ENCODE data around the gene PARD3. TPM values are rescaled to one million over a fixed set of nuclear protein-coding genes. Genes with fewer than 3 reads are reported as not detected.

Gene PARD3
- total RNA-seq, 3 donors from 2014 or later, result 39.5 to 87.9 (median 47.0) TPM

GRCh38 chr10:34670081-34670480 lies 145.0 kb downstream of the PARD3 start:
- Histone ChIP-seq H3K36me3 (ENCODE audit: low read depth) (no peaks in the 10 kb centered on the region), H3K9me3 (no peaks in the 10 kb centered on the region), H3K4me1 (ENCODE audit: low read depth) (peaks cover 3% of the 10 kb centered on the region), H3K4me3 (no peak overlapping the region)
- TF ChIP-seq, protein P1, sequence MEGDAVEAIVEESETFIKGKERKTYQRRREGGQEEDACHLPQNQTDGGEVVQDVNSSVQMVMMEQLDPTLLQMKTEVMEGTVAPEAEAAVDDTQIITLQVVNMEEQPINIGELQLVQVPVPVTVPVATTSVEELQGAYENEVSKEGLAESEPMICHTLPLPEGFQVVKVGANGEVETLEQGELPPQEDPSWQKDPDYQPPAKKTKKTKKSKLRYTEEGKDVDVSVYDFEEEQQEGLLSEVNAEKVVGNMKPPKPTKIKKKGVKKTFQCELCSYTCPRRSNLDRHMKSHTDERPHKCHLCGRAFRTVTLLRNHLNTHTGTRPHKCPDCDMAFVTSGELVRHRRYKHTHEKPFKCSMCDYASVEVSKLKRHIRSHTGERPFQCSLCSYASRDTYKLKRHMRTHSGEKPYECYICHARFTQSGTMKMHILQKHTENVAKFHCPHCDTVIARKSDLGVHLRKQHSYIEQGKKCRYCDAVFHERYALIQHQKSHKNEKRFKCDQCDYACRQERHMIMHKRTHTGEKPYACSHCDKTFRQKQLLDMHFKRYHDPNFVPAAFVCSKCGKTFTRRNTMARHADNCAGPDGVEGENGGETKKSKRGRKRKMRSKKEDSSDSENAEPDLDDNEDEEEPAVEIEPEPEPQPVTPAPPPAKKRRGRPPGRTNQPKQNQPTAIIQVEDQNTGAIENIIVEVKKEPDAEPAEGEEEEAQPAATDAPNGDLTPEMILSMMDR (IDR thresholded peaks at IDR 0.05), result no peak
- no peak for ATAC-seq
- intact Hi-C loops (cut with DNase I, micrococcal nuclease), result no loop called here
- DNase-seq, result no peak

- no peaks in the 10 kb centered on the region for H3K36me3 ChIP-seq (ENCODE audit: low read depth)
- no peaks in the 10 kb centered on the region for H3K9me3 ChIP-seq
- no peak for DNase-seq
- no peak for ATAC-seq
- H3K4me3 ChIP-seq, result no peak overlapping the region
- TF ChIP-seq, protein P1 (IDR thresholded peaks at IDR 0.05), result no peak
- intact Hi-C loops (cut with DNase I, micrococcal nuclease), result no loop called here
- H3K4me1 ChIP-seq (ENCODE audit: low read depth), result peaks cover 3% of the 10 kb centered on the region
Measured at GRCh38 chr10:34669079-34669478, 146.0 kb downstream of the PARD3 start.

GRCh38 chr10:34667177-34667576 lies 147.9 kb downstream of the PARD3 start:
- Histone ChIP-seq H3K4me3 (no peak overlapping the region), H3K4me1 (ENCODE audit: low read depth) (peaks cover 3% of the 10 kb centered on the region), H3K9me3 (no peaks in the 10 kb centered on the region), H3K36me3 (ENCODE audit: low read depth) (no peaks in the 10 kb centered on the region)
- intact Hi-C loops (cut with DNase I, micrococcal nuclease), result no loop called here
- TF ChIP-seq, protein P1 (IDR thresholded peaks at IDR 0.05), result no peak
- ATAC-seq (no peak), DNase-seq (no peak)

DNA sequence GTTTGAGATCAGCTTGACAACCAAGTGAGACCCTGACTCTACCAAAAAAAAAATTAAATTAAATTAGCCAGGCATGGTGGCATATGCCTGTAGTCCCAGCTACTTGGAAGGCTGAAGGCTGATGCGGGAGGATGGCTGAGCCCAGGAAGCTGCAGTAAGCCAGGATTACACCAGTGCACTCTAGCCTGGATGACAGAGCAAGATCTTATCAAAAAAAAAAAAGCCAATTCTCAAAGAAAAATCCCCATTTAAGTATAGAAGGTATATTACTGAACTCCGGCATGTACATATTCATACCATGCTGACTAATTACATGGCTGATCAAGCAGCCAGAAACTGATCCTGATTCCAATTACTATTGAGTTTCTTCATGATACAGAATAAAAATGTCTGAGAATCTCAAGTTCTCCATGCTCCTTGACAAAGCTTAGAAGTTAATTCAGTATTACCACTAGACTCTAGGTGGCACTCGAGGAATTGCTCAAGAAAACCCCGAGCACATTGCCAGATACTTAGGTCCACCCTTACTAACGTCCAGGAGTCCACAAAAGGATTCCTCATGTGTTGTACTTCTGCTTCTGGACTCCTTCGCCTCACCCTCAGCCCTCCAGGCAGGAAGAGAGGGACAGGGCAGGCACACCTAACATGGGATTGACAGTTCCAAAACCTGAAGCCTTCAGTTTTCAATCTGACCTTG lies 148.9 kb downstream of the PARD3 start:
- DNase-seq (peak in 1 of 3 donors; percentile 53), ATAC-seq (peak; percentile 89)
- no peak overlapping the region for H3K4me3 ChIP-seq
- no peaks in the 10 kb centered on the region for H3K36me3 ChIP-seq (ENCODE audit: low read depth)
- TF ChIP-seq, protein P1 (IDR thresholded peaks at IDR 0.05), result no peak
- peaks cover 3% of the 10 kb centered on the region for H3K4me1 ChIP-seq (ENCODE audit: low read depth)
- no peaks in the 10 kb centered on the region for H3K9me3 ChIP-seq
- intact Hi-C loops (cut with DNase I, micrococcal nuclease), result no loop called here

- no peak overlapping the region for H3K4me3 ChIP-seq
- TF ChIP-seq, protein P1 (IDR thresholded peaks at IDR 0.05), result no peak
- H3K36me3 ChIP-seq (ENCODE audit: low read depth), result no peaks in the 10 kb centered on the region
- no peaks in the 10 kb centered on the region for H3K9me3 ChIP-seq
- DNase-seq (no peak), ATAC-seq (no peak)
- peaks cover 3% of the 10 kb centered on the region for H3K4me1 ChIP-seq (ENCODE audit: low read depth)
- intact Hi-C loops (cut with DNase I, micrococcal nuclease), result no loop called here
Measured at GRCh38 chr10:34664706-34665105, 150.4 kb downstream of the PARD3 start.
